HG03097 (cell line): Measurements from ENCODE around the gene CTNNA1.
"Not testable (repeated sequence)": the region's sequence is repeated elsewhere in the genome, so short reads cannot be mapped to it uniquely, and the experiment has no call there.

ENCODE experiments used
- ATAC-seq: cut with Tn5 transposase; IDR thresholded peaks from one replicate; pipeline ENCODE4 v1.9.1; 2021; ENCODE audit not compliant: unreplicated experiment, low FRiP score

CTNNA1 gene

DNA sequence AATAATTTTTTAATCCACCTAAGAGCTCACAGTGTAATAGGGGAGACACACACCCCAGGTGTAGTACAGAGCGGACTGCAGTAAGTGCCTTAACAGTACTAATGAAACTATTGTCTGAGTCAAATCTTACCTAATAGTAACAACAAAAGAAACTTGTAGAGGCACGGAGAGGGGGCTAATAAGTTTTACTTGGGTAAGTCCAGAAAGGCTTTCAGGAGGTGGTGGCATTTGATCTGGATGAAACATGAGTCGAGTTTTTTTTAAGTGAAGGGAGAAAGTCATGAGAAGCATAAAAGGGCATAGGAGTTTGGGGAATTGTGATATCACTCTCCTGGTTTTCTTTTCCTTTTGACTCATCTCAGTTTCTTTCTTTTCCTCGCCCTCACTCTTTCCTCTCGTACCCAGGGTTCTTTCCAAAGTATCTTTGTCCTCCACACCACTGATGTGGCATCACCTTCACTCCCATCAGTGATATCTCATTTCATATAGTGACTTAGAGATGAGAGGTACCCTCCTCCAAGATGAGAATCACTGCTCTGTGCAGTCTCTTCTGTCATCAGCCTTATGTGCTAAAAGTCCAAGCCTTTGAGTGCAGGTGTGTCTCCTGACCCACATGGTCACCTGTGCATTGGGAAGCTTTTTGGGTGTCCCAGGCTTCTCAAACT lies 2.0 kb downstream of the CTNNA1 start:
- no peak for ATAC-seq

DNA sequence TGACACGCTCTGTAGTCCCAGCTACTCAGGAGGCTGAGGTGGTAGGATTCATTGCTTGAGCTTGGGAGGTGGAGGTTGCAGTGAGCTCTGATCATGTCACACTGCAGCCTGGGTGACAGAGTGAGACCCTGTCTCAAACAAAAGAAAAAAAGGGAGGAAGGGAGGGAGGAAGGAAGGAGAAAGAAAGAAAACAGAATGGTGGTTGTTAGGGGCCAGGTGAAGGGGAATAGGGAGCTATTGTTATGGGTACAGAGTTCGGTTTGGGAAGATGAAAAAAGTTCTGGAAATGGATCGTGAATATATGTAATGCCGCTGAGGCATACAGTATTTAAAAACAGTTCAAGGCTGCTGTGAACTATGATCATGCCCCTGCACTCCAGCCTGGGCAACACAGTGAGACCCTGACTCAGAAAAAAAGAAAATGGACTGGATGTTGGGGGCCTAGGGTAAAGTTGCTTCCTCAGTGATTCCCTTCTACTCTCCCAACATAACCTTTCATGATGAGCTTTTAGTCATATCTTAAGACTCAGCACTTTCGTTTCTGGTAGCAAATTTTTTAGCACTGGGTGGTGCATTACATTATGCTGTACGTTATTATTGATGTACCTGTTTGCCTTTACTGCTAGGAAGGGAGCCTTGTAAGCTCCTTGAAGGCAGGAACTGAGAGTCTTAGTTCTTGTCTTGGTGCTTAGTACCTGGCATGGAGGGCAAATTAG lies 4.0 kb downstream of the CTNNA1 start:
- ATAC-seq, result no peak

DNA sequence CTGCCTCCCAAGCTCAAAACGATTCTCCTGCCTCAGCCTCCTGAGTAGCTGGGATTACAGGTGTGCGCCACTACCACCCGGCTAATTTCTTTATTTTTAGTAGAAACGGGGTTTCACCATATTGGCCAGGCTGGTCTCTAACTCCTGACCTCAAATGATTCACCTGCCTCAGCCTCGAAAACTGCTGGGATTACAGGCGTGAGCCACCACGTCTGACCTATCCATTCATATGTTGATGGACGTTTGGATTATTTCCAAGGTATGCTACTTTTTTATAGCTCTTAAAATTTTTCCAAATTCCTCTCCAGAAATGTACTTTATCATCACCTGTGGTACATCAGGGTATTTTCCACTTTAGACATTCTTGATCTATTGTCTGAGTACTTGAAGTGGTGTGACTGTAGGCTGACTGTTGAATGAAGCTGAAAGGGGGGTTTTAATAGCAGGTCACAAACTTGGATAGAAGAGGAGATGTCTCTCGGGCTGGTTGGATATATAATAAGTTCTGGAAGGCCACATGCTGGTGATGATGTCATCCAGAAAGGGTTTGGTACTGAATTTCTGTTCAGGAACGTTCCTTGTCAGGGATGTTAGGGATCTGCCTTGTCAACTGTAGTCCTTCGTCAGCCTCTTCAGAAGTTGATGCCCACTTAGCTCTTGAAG lies 7.4 kb downstream of the CTNNA1 start:
- ATAC-seq, result no peak

DNA sequence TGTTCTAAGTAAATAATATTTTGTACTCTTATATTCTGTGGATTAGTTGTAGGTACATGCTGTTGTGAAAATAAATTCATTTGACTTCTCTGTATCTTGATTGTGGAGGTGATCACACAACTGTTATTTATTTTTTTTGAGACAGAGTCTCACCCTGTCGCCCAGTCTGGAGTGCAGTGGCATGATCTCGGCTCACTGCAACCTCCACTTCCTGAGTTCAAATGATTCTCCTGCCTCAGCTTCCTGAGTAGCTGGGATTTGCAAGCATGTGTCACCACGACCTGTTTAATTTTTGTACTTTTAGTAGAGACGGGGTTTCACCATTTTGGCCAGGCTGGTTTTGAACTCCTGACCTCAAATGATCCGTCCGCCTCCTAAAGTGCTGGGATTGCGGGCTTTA lies 7.9 kb downstream of the CTNNA1 start:
- ATAC-seq, result not testable (repeated sequence)

DNA sequence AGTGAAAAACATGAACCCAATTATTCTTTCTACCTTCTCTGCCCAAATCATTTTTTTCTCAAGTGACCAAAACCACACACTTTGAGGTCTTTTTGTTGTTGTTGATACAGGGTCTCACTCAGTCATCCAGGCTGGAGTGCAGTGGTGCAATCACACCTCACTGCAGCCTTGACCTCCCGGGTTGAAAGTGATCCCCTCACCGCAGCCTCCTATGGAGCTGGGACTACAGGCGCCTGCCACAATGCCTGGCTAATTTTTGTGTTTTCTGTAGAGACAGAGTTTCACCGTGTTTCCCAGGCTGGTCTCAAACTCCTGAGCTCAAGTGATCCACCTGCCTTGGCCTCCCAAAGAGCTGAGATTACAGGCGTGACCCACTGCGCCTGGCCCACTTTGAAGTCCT lies 8.4 kb downstream of the CTNNA1 start:
- not testable (repeated sequence) for ATAC-seq

DNA sequence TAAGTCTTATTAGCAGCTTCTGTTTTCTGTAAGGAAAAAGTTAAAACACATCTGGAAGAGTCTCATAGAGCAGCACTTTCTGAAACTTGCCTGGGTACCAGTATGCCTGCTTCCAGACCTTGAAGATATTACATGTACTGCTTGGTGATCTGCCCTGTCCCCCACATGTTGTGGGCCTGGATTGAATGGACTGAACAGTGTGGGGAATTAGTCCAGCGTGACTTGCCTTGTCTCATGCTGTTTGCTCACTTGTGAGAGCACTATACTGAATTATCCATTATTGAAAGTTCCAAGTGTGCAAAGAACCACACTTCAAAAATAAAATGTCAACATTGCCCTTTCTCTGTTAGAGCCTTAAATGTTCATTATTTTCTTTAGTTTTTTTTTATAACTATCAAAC lies 8.9 kb downstream of the CTNNA1 start:
- no peak for ATAC-seq

DNA sequence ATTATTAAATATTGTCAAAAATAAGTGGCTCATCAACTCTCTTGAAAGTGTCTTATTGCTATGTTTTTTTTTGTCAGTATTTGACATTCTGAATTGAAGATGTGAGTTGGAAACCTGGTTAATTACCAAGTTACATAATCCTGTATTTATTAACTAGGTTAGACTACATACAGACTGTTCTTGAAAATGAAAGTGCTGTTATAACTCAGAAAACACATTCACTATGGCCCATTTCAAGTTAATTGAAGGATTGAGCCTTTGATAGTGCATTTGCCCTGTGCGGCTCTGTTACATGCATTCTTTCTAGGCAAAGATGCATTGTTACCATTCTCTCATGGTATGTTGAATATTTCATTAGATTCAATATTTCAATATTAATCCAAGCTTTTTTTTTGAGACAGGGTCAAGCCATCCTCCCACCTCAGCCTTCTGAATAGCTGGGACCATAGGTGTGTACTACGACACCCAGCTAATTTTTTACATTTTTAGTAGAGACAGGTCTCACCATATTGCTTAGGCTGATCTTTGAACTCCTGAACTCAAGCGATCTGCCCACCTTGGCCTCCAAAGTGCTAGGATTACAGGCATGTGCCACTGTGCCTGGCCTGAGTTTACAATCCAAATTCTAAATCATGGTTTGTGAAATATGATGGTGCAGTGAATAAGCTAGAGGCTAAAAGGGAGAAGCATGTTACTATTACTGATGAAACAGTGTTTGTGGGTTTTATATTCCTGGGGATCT lies 10.0 kb downstream of the CTNNA1 start:
- no peak for ATAC-seq

DNA sequence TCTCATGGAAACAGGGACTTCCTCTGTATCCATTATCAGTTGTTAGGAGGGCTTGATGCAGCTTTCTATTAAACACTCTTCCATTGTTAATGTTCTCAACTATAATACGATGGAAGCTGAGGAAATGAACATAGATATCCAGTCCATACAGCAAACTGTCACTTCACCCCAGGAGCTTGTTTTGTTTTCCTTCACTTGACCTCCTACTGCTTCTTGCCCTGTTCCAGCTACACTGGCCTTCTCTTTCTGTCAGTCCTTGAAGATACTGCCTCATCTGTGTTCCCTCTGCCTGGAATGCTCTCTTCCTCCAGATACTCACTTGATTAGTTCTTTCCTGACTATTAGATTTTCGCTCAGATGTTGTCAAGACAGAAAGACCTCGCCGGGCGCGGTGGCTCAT lies 17.1 kb downstream of the CTNNA1 start:
- ATAC-seq, result no peak

DNA sequence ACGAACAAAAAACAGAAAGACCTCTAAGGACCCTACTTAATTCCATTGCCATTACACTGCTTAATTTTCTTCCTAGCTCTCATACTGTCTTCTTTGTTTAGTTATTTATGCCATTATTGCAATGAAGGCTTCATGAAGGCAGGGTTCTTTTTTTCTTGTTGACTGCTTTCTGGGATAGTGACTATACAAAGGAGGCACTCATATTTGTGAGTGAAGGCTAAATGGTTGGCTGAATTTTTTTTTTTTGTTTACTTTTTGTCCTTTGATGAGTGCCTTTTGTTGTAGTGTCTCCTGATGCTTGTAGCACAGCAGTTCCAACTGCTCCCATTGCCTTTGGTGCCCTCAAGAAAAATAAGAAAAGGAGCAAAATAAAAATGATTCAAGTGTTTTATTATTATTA lies 17.8 kb downstream of the CTNNA1 start:
- ATAC-seq, result no peak

DNA sequence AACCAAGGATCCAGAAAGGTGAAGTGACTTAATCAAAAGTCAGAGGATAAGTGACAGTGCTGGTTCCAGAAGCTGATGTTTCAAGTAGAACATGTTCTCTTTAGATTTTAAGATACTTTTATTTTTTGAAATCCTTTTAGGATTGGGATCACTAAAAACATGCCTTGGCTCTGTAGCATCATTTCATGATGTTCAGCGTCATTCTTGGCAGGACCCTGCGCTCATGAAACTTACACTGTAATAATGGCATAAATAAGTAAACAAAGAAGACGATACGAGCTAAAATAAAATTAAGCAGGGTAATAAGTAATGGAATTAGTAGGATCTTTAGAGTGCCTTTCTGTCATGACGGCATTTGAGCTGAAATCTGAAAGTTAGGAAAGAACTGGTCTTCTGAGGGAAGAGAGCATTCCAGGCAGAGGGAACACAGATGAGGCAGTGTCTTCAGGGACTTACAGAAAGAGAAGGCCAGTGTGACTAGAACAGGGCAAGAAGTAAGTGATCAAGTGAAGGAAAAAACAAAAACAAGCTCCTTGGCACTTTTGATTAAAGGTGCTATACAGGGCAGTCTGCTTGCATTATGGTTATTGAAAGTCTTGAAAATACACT lies 19.9 kb downstream of the CTNNA1 start:
- no peak for ATAC-seq

DNA sequence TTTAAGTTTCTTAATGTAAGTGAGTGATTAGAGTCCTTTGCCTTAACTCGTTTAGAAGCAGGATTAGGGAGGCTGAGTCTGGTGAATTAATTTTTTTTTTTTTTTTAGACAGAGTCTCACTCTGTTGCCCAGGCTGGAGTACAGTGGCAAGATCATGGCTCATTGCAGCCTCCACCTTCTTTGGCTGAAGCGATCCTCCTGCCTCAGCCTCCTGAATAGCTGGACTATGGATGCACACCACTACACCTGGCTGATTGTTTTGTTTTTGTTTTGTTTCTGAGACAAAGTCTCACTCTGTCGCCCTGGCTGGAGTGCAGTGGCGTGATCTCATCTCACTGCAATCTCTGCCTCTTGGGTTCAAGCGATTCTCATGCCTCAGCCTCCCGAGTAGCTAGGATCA lies 20.4 kb downstream of the CTNNA1 start:
- not testable (repeated sequence) for ATAC-seq

DNA sequence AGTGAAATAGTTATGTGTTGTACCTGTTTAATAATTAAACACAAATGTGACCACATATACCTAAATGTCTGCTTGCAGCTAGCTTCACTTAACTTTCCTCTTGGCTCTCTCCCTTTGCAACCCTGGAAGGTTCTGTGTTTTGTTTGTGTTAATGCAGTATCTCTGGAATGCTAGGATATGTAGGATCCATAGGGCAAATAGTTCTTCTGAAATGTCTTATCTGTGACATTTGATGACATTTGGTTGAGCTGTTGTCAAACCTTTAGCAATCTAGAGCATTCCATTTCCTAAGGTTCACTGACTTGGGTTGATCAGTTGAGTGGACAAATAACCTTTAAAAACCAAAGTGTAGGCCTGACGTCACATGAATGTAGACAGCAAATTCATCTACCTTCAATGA lies 21.8 kb downstream of the CTNNA1 start:
- no peak for ATAC-seq

DNA sequence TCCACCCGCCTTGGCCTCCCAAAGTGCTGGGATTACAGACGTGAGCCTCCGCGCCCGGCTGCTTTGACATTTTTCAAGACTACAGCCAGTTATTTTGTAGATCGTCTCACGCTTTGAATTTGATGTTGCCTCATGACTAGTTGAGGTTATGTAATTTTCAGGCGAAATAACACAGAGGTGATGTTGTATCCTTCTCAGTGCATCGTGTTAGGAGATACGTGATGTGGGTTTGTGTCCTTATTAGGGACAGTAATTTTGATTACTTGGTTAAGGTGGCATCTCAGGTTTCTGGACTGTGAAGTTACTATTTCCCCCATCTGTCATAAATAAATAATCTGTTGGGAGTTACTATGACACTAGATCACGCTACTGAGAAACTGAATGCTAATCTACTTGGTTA lies 25.0 kb downstream of the CTNNA1 start:
- no peak for ATAC-seq

DNA sequence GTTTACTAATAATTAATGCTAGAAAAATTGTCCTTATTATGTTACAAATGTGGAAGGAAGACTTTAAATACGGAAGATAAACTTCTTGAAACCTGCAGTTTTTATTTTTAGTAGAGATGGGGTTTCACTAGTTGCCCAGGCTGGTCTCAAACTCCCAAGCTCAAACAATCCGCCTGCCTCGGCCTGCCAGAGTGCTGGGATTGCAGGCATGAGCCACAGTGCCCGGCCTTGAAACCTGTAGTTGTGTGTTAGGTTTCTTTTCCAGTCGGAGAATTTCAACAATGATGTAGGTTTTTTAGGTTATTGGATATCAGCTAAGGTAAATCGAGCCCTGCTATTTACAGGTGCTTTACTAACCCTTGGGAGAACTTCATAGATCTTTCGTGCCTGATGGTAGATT lies 30.8 kb downstream of the CTNNA1 start:
- no peak for ATAC-seq

DNA sequence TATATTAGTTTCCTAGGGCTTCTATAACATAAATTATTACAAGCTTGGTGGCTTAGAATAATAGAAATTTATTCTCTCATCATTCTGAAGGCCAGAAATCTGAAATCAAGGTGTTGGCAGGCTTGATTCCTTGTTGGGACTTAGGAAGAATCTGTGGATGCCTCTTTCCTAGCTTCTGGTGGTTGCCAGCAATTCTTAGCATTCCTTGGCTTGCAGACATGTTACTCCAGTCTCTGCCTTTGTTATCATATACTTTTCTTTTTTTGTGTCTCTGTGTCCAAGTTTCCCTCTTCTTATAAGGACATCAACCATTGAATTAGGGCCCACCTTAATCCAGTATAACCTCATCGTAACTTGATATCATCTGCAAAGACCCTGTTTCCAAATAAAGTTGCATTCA lies 31.4 kb downstream of the CTNNA1 start:
- no peak for ATAC-seq

DNA sequence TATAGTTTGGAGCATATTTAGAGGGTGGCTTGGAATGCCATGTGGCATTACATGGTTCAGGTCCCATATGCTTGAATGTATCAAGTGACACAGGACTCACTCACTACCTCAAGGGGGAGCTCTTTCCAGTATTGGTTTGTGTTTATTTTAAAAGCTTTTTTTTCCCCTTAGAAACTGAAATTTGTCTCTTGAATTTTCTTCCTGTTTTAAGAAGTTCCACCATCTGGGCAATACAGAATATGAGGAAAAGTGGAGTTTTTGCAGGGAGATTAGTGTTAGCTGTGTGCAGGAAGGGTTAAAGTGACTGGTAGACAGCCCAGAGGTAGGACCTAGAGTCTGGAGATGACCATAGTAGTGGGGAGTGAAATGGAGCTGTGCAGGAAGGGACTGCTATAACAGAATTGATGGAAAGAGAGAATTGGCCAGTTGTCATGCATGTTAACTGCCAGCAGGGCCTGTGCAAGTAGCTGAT lies 36.6 kb downstream of the CTNNA1 start:
- ATAC-seq, result no peak

DNA sequence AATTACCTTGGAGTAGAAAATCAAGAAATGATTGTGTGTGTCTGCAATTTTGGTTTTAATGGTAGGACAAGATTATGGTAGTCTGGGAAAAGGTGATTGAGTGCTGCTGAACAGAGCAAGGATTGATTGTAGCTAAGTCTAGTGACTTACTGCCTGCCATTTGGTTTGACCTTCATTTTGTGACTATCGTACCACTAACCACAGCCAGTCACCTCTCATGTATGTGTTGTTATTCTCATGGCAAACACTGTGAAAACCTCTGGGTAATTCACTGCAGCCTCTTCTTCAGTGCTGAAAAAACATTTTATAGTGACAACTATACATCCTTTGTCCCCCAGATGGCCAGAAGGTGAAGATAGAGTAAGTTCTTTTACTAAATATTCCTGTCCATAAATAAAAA lies 37.5 kb downstream of the CTNNA1 start:
- ATAC-seq, result no peak

DNA sequence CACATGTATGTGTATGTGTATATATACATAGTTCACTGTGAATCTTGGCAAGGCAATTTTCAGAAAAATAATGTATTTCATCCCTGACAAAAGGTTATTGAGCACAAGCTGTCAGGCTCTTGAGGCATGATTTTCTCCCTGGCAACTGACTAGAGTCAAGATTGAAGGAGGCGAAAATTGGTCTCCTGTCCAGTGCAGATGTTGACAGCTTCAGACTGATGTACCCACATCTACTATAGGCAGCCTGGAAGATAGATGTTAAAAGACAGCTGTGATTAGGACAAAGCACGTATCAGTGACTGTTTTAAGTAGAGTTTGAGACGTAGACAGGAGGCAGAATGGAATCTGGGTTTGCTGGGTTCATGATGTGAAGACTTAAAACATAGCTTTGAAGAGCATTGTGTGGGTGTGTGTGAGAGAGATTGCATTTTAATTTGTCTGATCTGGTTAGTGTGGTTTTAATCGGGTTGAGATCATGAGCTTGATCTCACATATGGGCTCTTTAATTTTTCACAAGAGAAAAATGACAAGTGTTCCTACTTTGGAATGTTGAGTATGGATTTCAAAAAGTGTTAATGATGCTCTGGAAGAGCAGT lies 39.1 kb downstream of the CTNNA1 start:
- ATAC-seq, result no peak

DNA sequence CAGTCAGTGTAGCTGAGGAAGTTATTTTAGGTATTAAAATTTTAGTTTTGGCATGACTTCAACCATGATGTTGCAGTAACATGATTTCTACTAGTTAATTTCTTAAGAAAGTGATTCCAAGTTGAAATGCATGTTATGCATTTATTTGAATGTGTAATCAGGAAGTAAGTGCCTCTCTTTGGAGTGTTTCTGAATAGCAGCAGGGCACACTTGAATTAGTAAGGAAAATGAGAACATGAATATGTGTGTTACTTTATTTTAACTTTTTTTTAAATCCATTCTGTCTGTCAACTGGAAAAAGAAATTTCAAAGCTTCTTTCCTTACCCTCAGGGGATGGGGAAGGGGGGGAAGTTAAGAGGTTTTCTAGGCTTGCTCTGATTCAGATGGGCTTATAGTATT lies 40.4 kb downstream of the CTNNA1 start:
- no peak for ATAC-seq

DNA sequence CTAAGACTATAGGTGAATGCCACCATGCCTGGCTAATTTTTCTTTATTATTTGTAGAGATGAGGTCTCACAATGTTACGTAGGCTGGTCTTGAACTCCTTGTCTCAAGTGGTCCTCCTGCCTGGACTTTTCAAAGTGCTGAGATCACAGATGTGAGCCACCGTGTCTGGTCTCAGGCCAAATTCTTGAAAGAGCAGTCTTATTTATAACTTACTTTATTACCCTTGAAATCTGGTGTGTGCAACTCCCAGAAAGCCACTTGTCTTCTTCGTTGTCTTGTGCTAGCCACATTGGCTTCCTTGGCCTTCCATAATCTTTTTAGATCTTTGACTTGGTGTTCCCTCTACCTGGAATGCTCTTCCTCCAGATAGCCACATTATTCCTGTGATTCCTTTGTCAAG lies 50.1 kb downstream of the CTNNA1 start:
- ATAC-seq, result no peak
